Measurements from ENCODE around the gene LRRC75B. TPM values are rescaled to one million over a fixed set of nuclear protein-coding genes. Genes with fewer than 3 reads are reported as not detected.

LRRC75B gene
- total RNA-seq, 1 donor from 2014 or later: 37.7 TPM

Other genes with a start within 250 kb of the LRRC75B start
- 4.1 TPM for gene ADORA2A, start 165.5 kb downstream of the LRRC75B start, total RNA-seq
- 184 TPM for gene UPB1, start 97.7 kb downstream of the LRRC75B start, total RNA-seq
- gene GUCD1, start 37.9 kb downstream of the LRRC75B start, total RNA-seq: 192 TPM
- 37.7 TPM for gene SNRPD3, start 37.1 kb downstream of the LRRC75B start, total RNA-seq
- 166 TPM for gene GGT1, start 10.1 kb upstream of the LRRC75B start, total RNA-seq
- not detected for gene PIWIL3, start 181.6 kb upstream of the LRRC75B start, total RNA-seq
- gene SGSM1, start 213.1 kb upstream of the LRRC75B start, total RNA-seq: 0.18 TPM

All from left lobe of liver (tissue), 1 donor.